ENCODE results near the gene AQP3.

Gene AQP3

DNA sequence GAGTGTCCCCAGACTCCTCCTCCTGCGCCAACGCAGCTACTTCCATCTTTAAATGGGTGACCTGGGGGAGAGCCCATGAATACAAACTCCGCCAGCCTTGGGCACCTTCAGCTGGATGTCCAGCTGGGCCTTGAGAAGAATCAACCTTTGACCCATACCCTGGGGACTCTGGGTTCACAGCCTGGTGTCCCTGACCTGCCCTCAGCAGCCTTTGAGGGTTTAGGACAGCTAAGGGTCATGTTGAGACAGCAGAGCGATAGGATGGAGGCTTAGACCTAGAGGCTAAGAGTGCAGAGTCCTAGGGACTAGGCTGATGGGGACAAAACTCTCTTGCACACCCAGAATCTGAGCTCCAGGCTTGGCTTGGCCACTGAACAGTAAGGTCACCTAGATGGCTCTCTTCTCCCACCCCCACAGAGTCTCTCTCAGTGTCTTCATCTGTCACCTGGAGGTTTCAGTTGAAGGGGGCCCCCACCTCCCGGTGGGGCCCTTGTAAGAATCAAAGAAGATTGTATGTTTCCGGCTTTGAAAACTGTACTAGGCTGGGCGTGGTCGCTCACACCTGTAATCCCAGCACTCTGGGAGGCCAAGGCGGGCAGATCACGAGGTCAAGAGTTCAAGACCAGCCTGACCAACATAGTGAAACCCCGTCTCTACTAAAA lies 6.7 kb upstream of the AQP3 start:
- no peak for TF ChIP-seq CTCF (IDR thresholded peaks at IDR 0.05)
- no peak overlapping the region for H3K4me3 ChIP-seq
- DNase-seq (ENCODE audit: low spot score) = no peak
- no peak overlapping the region for H3K27ac ChIP-seq

DNA sequence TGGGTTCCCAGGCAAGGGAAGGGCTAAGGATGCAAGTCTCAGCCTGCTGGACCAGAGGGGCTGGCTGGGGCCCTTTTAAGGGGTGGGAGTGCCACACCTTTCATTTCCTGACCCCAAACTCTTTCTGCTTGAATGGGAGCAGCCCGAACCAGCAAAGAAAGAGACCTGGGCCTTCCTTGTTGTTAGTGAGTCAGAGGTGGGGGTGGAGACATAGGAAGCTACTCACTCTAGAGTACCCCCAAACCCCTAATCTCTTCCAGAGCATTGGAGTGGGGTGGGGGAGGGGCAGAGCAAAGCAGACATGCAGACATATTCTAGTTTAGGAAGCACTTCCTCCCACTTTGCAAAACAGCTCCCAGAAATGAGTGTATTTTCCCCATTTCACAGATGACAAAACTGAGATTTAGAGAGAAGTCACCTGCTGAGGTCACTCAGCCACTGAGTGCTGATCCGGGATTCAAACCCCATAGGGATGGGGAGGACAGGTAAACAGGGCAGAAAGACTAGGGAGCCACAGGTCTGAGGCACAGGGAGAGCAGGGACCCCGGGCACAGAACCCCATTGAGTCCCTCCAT lies 6.0 kb upstream of the AQP3 start:
- Histone ChIP-seq H3K27ac (no peak overlapping the region), H3K4me3 (no peak overlapping the region)
- DNase-seq (ENCODE audit: low spot score) = no peak
- no peak for TF ChIP-seq CTCF (IDR thresholded peaks at IDR 0.05)

DNA sequence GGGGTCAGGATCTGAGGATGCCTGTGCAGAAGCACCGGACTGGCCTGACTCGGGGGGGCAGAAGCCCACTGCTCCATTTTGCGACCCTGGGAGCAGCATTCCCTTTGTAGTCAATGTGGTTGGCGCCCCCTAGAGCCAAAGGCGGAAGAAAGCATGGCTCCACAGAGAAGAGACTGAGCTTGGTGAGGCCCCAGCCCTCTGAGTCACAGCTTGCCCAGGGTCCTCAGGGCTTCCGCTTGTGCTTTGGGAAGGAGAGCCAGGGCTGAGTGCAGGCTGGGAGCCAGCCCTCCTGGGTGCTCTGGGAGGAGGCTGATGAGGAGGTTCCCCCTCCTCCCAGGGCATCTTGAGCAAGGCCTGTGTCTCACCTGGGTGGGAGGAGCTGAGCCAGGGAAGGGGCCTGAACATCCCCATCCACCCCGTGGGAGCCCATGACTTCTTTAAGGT lies 5.5 kb upstream of the AQP3 start:
- no peak overlapping the region for H3K27ac ChIP-seq
- no peak for TF ChIP-seq CTCF (IDR thresholded peaks at IDR 0.05)
- H3K4me3 ChIP-seq = no peak overlapping the region
- no peak for DNase-seq (ENCODE audit: low spot score)

DNA sequence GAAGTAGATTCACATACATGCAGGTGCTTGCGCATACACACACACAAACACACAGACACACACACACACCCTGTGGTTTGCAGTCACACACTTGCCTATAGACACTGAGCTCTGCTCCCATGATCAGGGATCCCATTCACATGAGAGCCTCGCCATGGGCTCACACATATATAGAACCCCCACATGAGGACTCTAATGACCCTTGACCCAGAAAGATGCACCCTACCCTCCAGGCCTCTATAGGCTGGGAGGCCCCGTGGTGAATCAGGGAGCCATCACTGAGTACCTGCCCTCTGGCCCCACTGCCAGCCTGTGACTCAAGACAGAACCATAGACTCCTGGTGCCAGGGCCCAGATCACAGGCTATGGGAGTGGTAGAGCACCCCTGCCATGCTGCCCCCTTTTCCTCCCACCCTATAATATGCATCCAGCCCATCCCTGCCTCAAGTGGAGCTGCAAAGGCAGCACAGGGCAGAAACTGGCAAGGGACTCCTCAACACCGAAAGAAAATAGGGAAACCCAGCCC lies 3.3 kb upstream of the AQP3 start:
- no peak for DNase-seq (ENCODE audit: low spot score)
- Histone ChIP-seq H3K4me3 (no peak overlapping the region), H3K27ac (no peak overlapping the region)
- TF ChIP-seq CTCF (IDR thresholded peaks at IDR 0.05) = no peak

- Histone ChIP-seq H3K4me3 (no peak overlapping the region), H3K27ac (no peak overlapping the region)
- DNase-seq (ENCODE audit: low spot score) = no peak
- no peak for TF ChIP-seq CTCF (IDR thresholded peaks at IDR 0.05)
Observed at GRCh38 chr9:33449715-33450114, 2.3 kb upstream of the AQP3 start.

DNA sequence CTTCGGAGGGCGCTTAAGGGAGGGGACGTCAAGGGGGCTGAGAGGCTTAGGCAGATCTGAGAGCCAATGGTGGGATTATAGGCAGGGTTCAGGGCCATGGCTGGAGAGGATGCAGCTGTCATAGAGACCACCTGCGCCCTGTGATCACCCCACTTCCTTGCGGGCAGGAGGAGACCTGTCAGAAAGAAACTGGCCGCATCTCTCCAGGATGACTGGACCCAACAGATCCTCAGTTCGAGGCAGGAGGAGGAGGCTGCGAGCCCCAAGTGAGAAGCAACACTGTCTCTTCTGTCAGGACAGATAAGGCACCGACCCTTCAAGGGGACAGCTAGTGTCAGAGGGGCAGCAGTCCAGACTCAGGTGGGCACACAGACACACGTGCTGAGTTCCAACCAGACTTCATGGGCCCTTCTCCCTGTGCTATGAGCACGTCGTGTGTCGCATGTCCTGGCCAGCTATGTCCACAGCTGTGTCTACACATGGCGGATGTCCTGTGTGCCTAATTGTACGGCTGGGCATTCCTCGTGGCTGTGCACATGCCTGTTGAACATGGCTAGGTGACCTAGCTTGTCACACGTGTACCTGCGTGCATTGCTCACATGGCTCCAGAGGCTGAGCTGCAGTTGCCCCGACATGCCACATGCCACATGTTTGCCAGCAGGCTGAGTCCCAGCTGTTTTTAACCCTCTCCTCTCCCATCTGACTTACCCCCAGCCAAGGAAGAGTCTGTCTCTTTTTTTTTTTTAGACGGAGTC lies 583 bp upstream of the AQP3 start:
- no peak for DNase-seq (ENCODE audit: low spot score)
- no peak for TF ChIP-seq CTCF (IDR thresholded peaks at IDR 0.05)
- peak overlapping the region in 1 of 2 donors; percentile 63 for H3K27ac ChIP-seq
- peak overlapping the region; percentile 71 for H3K4me3 ChIP-seq

Data from coronary artery (tissue), 2 donors.